Sigmoid colon (tissue), 7 donors: Measurements from ENCODE around the gene VOPP1. TPM values are rescaled to one million over a fixed set of nuclear protein-coding genes. Genes with fewer than 3 reads are reported as not detected.
A peak's percentile ranks its signal among the peaks of the same experiment; 100 is the strongest.

Source experiments
- DNase-seq: peaks from one replicate; pipeline ENCODE4 v3.0.0-alpha.2; 2019
- H3K27ac ChIP-seq, 4 donors: fragments of 200-600 bp; sonication (generic); one replicate each; pipeline ENCODE4 v1.5.1; 2016 to 2019; ENCODE audit warnings: mild to moderate bottlenecking in 1 of 4
- H3K27me3 ChIP-seq, 3 donors: fragments of 200-600 bp; sonication (generic); one replicate each; pipeline ENCODE4 v1.5.1; 2019; ENCODE audit warnings: mild to moderate bottlenecking in 1 of 3
- H3K36me3 ChIP-seq, 4 donors: fragments of 200-600 bp; sonication (generic); one replicate each; pipeline ENCODE4 v1.5.1; 2016 to 2019
- H3K4me1 ChIP-seq, 4 donors: fragments of 200-600 bp; sonication (generic); one replicate each; pipeline ENCODE4 v1.5.1; 2017 to 2019
- H3K4me3 ChIP-seq, 4 donors: fragments of 200-600 bp; sonication (generic); one replicate each; pipeline ENCODE4 v1.5.1; 2017 to 2019; ENCODE audit warnings: mild to moderate bottlenecking in 2 of 4, moderate library complexity in 1 of 4
- H3K9me3 ChIP-seq, 4 donors: fragments of 200-600 bp in 3 of 4; sonication (generic) in 3 of 4; one replicate each; pipeline versions ENCODE4 v1.5.1 to v1.6.1; 2013 to 2019
- CTCF ChIP-seq, 4 experiments: fragments of 450-650 bp in 3 of 4; fragments of 200-600 bp in 1 of 4; IDR thresholded peaks; one replicate each; pipeline ENCODE4 v1.5.1; 2016 to 2019; ENCODE audit warnings: antibody characterized with exemption in 4 of 4, mild to moderate bottlenecking in 3 of 4, moderate library complexity in 2 of 4
- EP300 ChIP-seq, 4 donors: sonication (generic); formaldehyde crosslinking; IDR thresholded peaks; one replicate each; pipeline ENCODE4 v1.6.1; 2017; ENCODE audit warnings: antibody characterized with exemption in 4 of 4
- POLR2A ChIP-seq, 2 donors: fragments of 450-650 bp; IDR thresholded peaks; one replicate each; pipeline ENCODE4 v1.6.1; 2016; ENCODE audit warnings: antibody characterized with exemption in 2 of 2, mild to moderate bottlenecking in 2 of 2, moderate library complexity in 2 of 2
- POLR2AphosphoS5 ChIP-seq, 4 donors: sonication (generic); formaldehyde crosslinking; IDR thresholded peaks; one replicate each; pipeline ENCODE4 v1.6.1; 2017; ENCODE audit warnings: antibody characterized with exemption in 4 of 4
- WGBS, 2 donors: extraction: QIAGEN DNeasy Blood & Tissue Kit; methylation state at CpG; one replicate each; pipeline ENCODE4 v1.1.7; 2013; 5-methylcytosine and 5-hydroxymethylcytosine counted together
- intact Hi-C: fragments of 100-400 bp; cut with DNase I; formaldehyde crosslinking; loops from one replicate; pipeline ENCODE4 v1.15.1; 2023
- polyA plus RNA-seq, 3 donors: library from polyadenylated mRNA; stranded (reverse); fragments of 200-250 nt; gene quantifications; one replicate each; pipeline ENCODE4 v1.2.3, GENCODE V29; 2013
- total RNA-seq, 4 donors: library from RNA; depleted of rRNA; stranded (reverse); fragments of >200 nt; gene quantifications; one replicate each; pipeline ENCODE4 v1.1.0, GENCODE V29; 2016
- donor health status: healthy with polysubstance abuse.
- donor health status: Bipolar disorder and iron deficiency.
- donor health status: healthy.

Gene VOPP1
- total and polyA plus RNA-seq, 7 donors = 22.2 to 59.5 (median 26.4) TPM

- intact Hi-C loops = no loop called here
- 96 to 98% methylated on average over 1 of the region's 1 CpG for WGBS, 2 donors
- no peak for DNase-seq
Measured at GRCh38 chr7:55437375-55437774, 134.9 kb downstream of the VOPP1 start.

DNA sequence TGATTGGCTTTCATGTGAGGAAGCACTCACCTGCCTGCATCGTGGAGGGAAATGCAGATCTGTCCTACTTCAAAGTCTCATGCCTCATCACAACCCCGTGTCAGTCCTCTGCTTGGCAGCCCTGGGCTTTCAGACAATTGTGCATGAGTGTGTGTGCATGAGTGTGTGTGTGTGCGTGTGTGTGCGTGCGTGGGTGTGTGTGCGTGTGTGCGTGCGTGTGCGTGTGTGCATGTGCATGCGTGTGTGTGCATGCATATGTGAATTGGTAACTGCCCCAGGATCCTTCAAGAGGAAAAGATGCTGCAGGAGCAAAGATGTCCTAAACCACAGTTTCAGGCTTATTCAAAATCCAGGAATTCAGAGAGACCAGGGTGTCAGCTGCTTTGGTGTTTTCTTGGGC, 135.8 kb downstream of the VOPP1 start:
- intact Hi-C loops = no loop called here
- TF ChIP-seq EP300 (IDR thresholded peaks at IDR 0.05) (no peak), POLR2A (IDR thresholded peaks at IDR 0.05) (no peak), CTCF (IDR thresholded peaks at IDR 0.05) (no peak), POLR2AphosphoS5 (IDR thresholded peaks at IDR 0.05) (no peak)

More at GRCh38 chr7:55437375-55437774, 134.9 kb downstream of the VOPP1 start:
- no peaks in the 10 kb centered on the region for H3K4me1 ChIP-seq
- H3K9me3 ChIP-seq = no peaks in the 10 kb centered on the region
- H3K27me3 ChIP-seq = peaks cover 0 to 3% (median 0%) of the 10 kb centered on the region in 3 donors
- TF ChIP-seq EP300 (IDR thresholded peaks at IDR 0.05) (no peak), POLR2AphosphoS5 (IDR thresholded peaks at IDR 0.05) (no peak)
- no peak overlapping the region for H3K4me3 ChIP-seq
- H3K36me3 ChIP-seq = no peaks in the 10 kb centered on the region
- H3K27ac ChIP-seq = no peak overlapping the region

DNA sequence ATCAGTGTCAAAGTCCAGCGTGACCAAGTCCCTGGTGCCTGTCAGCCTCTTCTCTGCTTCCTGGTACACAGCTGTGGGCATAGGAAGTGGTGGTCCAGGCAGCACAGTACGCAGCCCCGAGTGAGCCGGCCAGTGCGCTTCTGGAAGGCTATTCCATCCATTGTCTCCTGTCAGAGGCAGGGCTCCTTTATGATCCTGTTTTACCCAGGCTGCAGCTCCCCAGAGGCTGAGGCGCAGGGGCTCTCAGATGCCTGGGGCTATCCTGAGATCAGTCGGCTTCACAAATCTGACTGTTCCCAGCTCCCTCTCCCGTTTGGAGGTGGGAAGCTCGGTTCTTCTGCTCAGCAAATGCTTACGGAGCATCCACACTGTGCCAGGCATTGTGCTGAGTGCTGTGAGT, 136.8 kb downstream of the VOPP1 start:
- 83 to 87% methylated on average over 10 of the region's 10 CpGs for WGBS, 2 donors
- Histone ChIP-seq H3K36me3 (peaks cover 0 to 13% (median 0%) of the 10 kb centered on the region in 4 donors), H3K4me3 (no peak overlapping the region), H3K4me1 (no peaks in the 10 kb centered on the region), H3K27me3 (peaks cover 0 to 3% (median 0%) of the 10 kb centered on the region in 3 donors), H3K9me3 (no peaks in the 10 kb centered on the region), H3K27ac (no peak overlapping the region)
- no peak for DNase-seq
- intact Hi-C loops = no loop called here
- TF ChIP-seq POLR2A (IDR thresholded peaks at IDR 0.05) (no peak), POLR2AphosphoS5 (IDR thresholded peaks at IDR 0.05) (no peak), CTCF (IDR thresholded peaks at IDR 0.05) (no peak), EP300 (IDR thresholded peaks at IDR 0.05) (no peak)

More for the DNA sequence above, 135.8 kb downstream of the VOPP1 start:
- no peak for DNase-seq
- Histone ChIP-seq H3K4me3 (no peak overlapping the region), H3K36me3 (peaks cover 0 to 7% (median 0%) of the 10 kb centered on the region in 4 donors), H3K27me3 (peaks cover 0 to 3% (median 0%) of the 10 kb centered on the region in 3 donors), H3K9me3 (no peaks in the 10 kb centered on the region), H3K27ac (no peak overlapping the region), H3K4me1 (no peaks in the 10 kb centered on the region)
- 69 to 90% methylated on average over 10 of the region's 10 CpGs for WGBS, 2 donors

- H3K4me3 ChIP-seq = no peak overlapping the region
- no peak for DNase-seq
- peaks cover 0 to 13% (median 0%) of the 10 kb centered on the region in 4 donors for H3K36me3 ChIP-seq
- H3K4me1 ChIP-seq = no peaks in the 10 kb centered on the region
- no peaks in the 10 kb centered on the region for H3K9me3 ChIP-seq
- TF ChIP-seq POLR2A (IDR thresholded peaks at IDR 0.05) (no peak), CTCF (IDR thresholded peaks at IDR 0.05) (peak in 1 of 4 experiments; percentile 35)
- intact Hi-C loops = no loop called here
- WGBS, 2 donors = 54 to 61% methylated on average over 13 of the region's 13 CpGs
- no peaks in the 10 kb centered on the region for H3K27me3 ChIP-seq
- no peak overlapping the region for H3K27ac ChIP-seq
Measured at GRCh38 chr7:55432939-55433784, 139.1 kb downstream of the VOPP1 start.

DNA sequence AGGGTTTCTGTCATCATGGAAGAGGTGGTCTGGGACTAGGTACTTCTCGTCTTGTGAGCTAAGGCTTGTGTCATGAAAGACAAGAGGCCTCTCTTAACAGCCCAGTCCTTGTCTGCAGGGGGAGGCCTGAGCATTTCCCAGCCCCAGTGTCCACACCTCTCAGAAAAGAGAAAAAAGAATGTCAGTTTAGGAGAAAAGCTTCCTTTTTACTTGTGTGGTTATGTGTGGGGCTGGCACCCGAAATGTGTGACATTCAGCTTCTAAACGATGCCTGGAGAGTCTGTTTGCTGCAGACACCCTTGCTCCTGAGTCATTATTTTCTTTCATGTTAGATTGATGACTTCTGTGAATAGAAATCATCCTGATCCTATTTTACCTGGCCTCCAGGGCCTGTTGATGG, 139.8 kb downstream of the VOPP1 start:
- no peaks in the 10 kb centered on the region for H3K27me3 ChIP-seq
- no peaks in the 10 kb centered on the region for H3K9me3 ChIP-seq
- H3K4me3 ChIP-seq = no peak overlapping the region
- H3K4me1 ChIP-seq = no peaks in the 10 kb centered on the region
- TF ChIP-seq POLR2A (IDR thresholded peaks at IDR 0.05) = no peak
- no peak for TF ChIP-seq POLR2AphosphoS5 (IDR thresholded peaks at IDR 0.05)
- TF ChIP-seq EP300 (IDR thresholded peaks at IDR 0.05) = no peak
- TF ChIP-seq CTCF (IDR thresholded peaks at IDR 0.05) = no peak
- intact Hi-C loops = no loop called here
- H3K36me3 ChIP-seq = peaks cover 0 to 13% (median 0%) of the 10 kb centered on the region in 4 donors
- no peak for DNase-seq
- WGBS, 2 donors = 37 to 69% methylated on average over 3 of the region's 3 CpGs
- no peak overlapping the region for H3K27ac ChIP-seq
